ENCODE results near the gene FOXE3.

Gene FOXE3

GRCh38 chr1:47406966-47407365 is 9.1 kb upstream of the FOXE3 start:
- no peak for DNase-seq

- no peak for DNase-seq
Measured at GRCh38 chr1:47407481-47407880, 8.6 kb upstream of the FOXE3 start.

GRCh38 chr1:47409311-47410067 is 6.6 kb upstream of the FOXE3 start:
- no peak for DNase-seq

- DNase-seq = no peak
Measured at GRCh38 chr1:47410068-47410455, 6.0 kb upstream of the FOXE3 start.

- no peak for DNase-seq
Measured at GRCh38 chr1:47411436-47411835, 4.6 kb upstream of the FOXE3 start.

- no peak for DNase-seq
Measured at GRCh38 chr1:47412437-47412836, 3.6 kb upstream of the FOXE3 start.

- DNase-seq = no peak
Measured at GRCh38 chr1:47416319-47417169, 459 bp downstream of the FOXE3 start.

- DNase-seq = no peak
Measured at GRCh38 chr1:47417170-47418044, 1.3 kb downstream of the FOXE3 start.

GRCh38 chr1:47418122-47418521 is 2.0 kb downstream of the FOXE3 start:
- no peak for DNase-seq

- no peak for DNase-seq
Measured at GRCh38 chr1:47418681-47419325, 2.7 kb downstream of the FOXE3 start.

GRCh38 chr1:47420547-47420946 is 4.5 kb downstream of the FOXE3 start:
- DNase-seq = no peak

GRCh38 chr1:47423872-47424271 is 7.8 kb downstream of the FOXE3 start:
- no peak for DNase-seq

- DNase-seq = no peak
Measured at GRCh38 chr1:47424336-47424982, 8.4 kb downstream of the FOXE3 start.

GRCh38 chr1:47431534-47431933 is 15.4 kb downstream of the FOXE3 start:
- DNase-seq = no peak

GRCh38 chr1:47432071-47433036 is 16.3 kb downstream of the FOXE3 start:
- peak; percentile 58 for DNase-seq

GRCh38 chr1:47433037-47433421 is 16.9 kb downstream of the FOXE3 start:
- DNase-seq = no peak

GRCh38 chr1:47433477-47434050 is 17.5 kb downstream of the FOXE3 start:
- DNase-seq = no peak

- DNase-seq = no peak
Measured at GRCh38 chr1:47434051-47434842, 18.2 kb downstream of the FOXE3 start.

GRCh38 chr1:47435506-47436303 is 19.6 kb downstream of the FOXE3 start:
- no peak for DNase-seq

Data from stimulated activated CD4-positive, alpha-beta T cell treated with anti-CD3 and anti-CD28 coated beads, Interleukin-1b, Interleukin-23, amount 100 ng/mL, for 48 hours (primary cell).